Adrenal gland (tissue), 5 donors: Measurements from ENCODE around the gene TAS2R43.

ENCODE experiments used
- POLR2A ChIP-seq, 2 donors: fragments of 450-650 bp; IDR thresholded peaks; one replicate each; pipeline ENCODE4 v1.6.1; 2017; ENCODE audit warnings: antibody characterized with exemption in 2 of 2, mild to moderate bottlenecking in 2 of 2, moderate library complexity in 1 of 2
- TF ChIP-seq, protein P1 (sequence below), 6 experiments: fragments of 450-650 bp in 4 of 6; fragments of 200-600 bp in 2 of 6; sonication (generic) in 1 of 6; IDR thresholded peaks; 1 replicate in 5 of 6; 2 replicates in 1 of 6; pipeline versions ENCODE4 v1.5.1 to v1.8.0; 2016 to 2021; ENCODE audit warnings: antibody characterized with exemption in 6 of 6, mild to moderate bottlenecking in 2 of 6, moderate library complexity in 1 of 6
- donor health status: DM: no; HTN: no; CAD: no.

DNA sequence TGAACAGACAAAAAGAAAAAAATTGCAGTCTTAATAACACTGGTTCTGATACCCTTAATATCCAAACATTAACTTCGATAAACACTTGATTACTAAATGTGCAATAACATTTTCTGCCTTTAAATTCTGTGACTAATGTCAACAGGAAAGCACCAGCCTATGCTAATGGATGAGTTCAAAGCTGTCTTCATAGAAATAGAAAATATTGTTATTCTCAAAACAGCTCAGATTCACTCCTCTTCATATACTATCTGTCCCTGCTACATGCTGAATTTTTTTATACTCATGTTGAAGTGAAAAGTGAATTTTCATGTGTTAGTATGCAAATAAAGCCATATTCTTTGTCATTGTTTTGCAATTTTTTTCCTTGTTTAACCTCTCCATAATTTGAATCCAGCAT lies 13.9 kb downstream of the TAS2R43 start:
- TF ChIP-seq, protein P1, sequence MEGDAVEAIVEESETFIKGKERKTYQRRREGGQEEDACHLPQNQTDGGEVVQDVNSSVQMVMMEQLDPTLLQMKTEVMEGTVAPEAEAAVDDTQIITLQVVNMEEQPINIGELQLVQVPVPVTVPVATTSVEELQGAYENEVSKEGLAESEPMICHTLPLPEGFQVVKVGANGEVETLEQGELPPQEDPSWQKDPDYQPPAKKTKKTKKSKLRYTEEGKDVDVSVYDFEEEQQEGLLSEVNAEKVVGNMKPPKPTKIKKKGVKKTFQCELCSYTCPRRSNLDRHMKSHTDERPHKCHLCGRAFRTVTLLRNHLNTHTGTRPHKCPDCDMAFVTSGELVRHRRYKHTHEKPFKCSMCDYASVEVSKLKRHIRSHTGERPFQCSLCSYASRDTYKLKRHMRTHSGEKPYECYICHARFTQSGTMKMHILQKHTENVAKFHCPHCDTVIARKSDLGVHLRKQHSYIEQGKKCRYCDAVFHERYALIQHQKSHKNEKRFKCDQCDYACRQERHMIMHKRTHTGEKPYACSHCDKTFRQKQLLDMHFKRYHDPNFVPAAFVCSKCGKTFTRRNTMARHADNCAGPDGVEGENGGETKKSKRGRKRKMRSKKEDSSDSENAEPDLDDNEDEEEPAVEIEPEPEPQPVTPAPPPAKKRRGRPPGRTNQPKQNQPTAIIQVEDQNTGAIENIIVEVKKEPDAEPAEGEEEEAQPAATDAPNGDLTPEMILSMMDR (IDR thresholded peaks at IDR 0.05) = no peak
- TF ChIP-seq POLR2A (IDR thresholded peaks at IDR 0.05) = no peak
